ENCODE data around the gene MAG. TPM values are rescaled to one million over a fixed set of nuclear protein-coding genes. Genes with fewer than 3 reads are reported as not detected.

Gene MAG
- total and polyA plus RNA-seq, 9 of the 15 experiments (the other 6 are each of a cell fraction or from before 2014, with no cell fraction given) = 0.11 to 10.0 (median 1.6) TPM

GRCh38 chr19:35299523-35300338 is 7.8 kb downstream of the MAG start (continued):
- TF ChIP-seq RNF219 (CRISPR knock-in tag; IDR thresholded peaks at IDR 0.05) = no peak
- no peak for TF ChIP-seq CCAR2 (IDR thresholded peaks at IDR 0.05; ENCODE audit: low read depth, low read length)
- TF ChIP-seq ARNT (IDR thresholded peaks at IDR 0.05) = no peak
- peak in 1 of 3 experiments; percentile 15 for TF ChIP-seq YY1 (IDR thresholded peaks at IDR 0.05; ENCODE audit: borderline replicate concordance in 1 of 3, control insufficient read depth in 1 of 3, extremely low read depth in 1 of 3, insufficient read depth in 3 of 3, insufficient read length in 1 of 3, insufficient replicate concordance in 2 of 3, low read depth in 1 of 3, low read length in 2 of 3)
- no peak for TF ChIP-seq EHMT2 (IDR thresholded peaks at IDR 0.05)
- no peak for TF ChIP-seq BCL6 (CRISPR knock-in tag; IDR thresholded peaks at IDR 0.05)
- no peak for TF ChIP-seq ZC3H4 (CRISPR knock-in tag; IDR thresholded peaks at IDR 0.05; ENCODE audit: borderline replicate concordance)
- peak; percentile 42; the same call in 1 of the 2 replicates for TF ChIP-seq MGA (IDR thresholded peaks at IDR 0.05)
- no peak for TF ChIP-seq E2F1 (CRISPR knock-in tag; IDR thresholded peaks at IDR 0.05)
- no peak for TF ChIP-seq LCOR (CRISPR knock-in tag; IDR thresholded peaks at IDR 0.05)

Data from K562 (cell line).